Colonic mucosa (tissue), 4 donors: ENCODE measurements around the gene DOCK8. TPM values are rescaled to one million over a fixed set of nuclear protein-coding genes. Genes with fewer than 3 reads are reported as not detected.
A peak's percentile ranks its signal among the peaks of the same experiment; 100 is the strongest.

Source experiments
- DNase-seq: peaks from one replicate; pipeline ENCODE4 v3.0.0-alpha.2; 2020
- H3K27ac ChIP-seq: fragments of 200-600 bp; one replicate; pipeline ENCODE4 v1.8.0; 2021
- H3K27me3 ChIP-seq: fragments of 200-600 bp; one replicate; pipeline ENCODE4 v1.8.0; 2021
- H3K36me3 ChIP-seq: fragments of 200-600 bp; one replicate; pipeline ENCODE4 v1.8.0; 2021
- H3K4me1 ChIP-seq: fragments of 200-600 bp; one replicate; pipeline ENCODE4 v1.8.0; 2021; ENCODE audit warnings: mild to moderate bottlenecking
- H3K4me3 ChIP-seq: fragments of 200-600 bp; one replicate; pipeline ENCODE4 v1.8.0; 2021
- H3K9ac ChIP-seq, 2 donors: one replicate each; pipeline ENCODE4 v1.7.0; 2013; ENCODE audit warnings: control low read depth in 2 of 2, low read depth in 2 of 2, low read length in 2 of 2
- H3K9me3 ChIP-seq: fragments of 200-600 bp; one replicate; pipeline ENCODE4 v1.8.0; 2021
- intact Hi-C: fragments of 100-400 bp; cut with DNase I; formaldehyde crosslinking; loops from one replicate; pipeline ENCODE4 v1.14.1; 2022
- total RNA-seq, 2 donors: library from RNA; stranded (reverse); fragmentation: NEBNext Ultra II Directional in 1 of 2; extraction: Animal tissue kit (Norgen Biotek cat#: 25700) in 1 of 2; gene quantifications; one replicate each; pipeline ENCODE4 v1.2.1, GENCODE V29; 2021
- TF ChIP-seq, protein P1 (sequence below): fragments of 200-600 bp; IDR thresholded peaks from one replicate; pipeline ENCODE4 v1.8.0; 2022; ENCODE audit warnings: antibody characterized with exemption, mild to moderate bottlenecking
- donor health status: healthy.
- donor health status: DM: no; HTN: no; CAD: no.
- donor health status: DM: no; HTN: no; CAD: no.

Gene DOCK8
- total RNA-seq, 2 donors from 2014 or later = 5.8 to 7.1 TPM

DNA sequence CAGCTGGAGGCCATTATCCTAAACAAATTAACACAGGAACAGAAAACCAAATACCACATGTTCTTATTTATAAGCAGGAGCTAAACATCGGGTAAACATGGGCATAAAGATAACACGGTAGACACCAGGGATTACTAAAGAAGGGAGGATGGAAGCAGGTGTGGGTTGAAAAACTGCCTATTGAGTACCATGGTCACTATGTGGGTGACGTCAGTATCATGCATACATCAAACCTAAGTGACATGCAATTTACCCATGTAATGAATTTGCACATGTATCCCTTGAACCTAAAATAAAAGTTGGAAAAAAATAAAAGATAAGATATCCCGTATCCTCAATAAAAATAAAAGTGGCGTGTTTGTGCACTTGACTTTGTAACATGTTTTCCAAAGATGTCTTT is 88.8 kb downstream of the DOCK8 start:
- H3K36me3 ChIP-seq = no peaks in the 10 kb centered on the region
- H3K4me1 ChIP-seq = no peaks in the 10 kb centered on the region
- H3K27me3 ChIP-seq = no peaks in the 10 kb centered on the region
- H3K9me3 ChIP-seq = no peaks in the 10 kb centered on the region
- no peak overlapping the region for H3K4me3 ChIP-seq
- DNase-seq = no peak
- H3K9ac ChIP-seq = no peak overlapping the region
- H3K27ac ChIP-seq = no peak overlapping the region
- intact Hi-C loops = no loop called here
- TF ChIP-seq, protein P1, sequence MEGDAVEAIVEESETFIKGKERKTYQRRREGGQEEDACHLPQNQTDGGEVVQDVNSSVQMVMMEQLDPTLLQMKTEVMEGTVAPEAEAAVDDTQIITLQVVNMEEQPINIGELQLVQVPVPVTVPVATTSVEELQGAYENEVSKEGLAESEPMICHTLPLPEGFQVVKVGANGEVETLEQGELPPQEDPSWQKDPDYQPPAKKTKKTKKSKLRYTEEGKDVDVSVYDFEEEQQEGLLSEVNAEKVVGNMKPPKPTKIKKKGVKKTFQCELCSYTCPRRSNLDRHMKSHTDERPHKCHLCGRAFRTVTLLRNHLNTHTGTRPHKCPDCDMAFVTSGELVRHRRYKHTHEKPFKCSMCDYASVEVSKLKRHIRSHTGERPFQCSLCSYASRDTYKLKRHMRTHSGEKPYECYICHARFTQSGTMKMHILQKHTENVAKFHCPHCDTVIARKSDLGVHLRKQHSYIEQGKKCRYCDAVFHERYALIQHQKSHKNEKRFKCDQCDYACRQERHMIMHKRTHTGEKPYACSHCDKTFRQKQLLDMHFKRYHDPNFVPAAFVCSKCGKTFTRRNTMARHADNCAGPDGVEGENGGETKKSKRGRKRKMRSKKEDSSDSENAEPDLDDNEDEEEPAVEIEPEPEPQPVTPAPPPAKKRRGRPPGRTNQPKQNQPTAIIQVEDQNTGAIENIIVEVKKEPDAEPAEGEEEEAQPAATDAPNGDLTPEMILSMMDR = no peak

DNA sequence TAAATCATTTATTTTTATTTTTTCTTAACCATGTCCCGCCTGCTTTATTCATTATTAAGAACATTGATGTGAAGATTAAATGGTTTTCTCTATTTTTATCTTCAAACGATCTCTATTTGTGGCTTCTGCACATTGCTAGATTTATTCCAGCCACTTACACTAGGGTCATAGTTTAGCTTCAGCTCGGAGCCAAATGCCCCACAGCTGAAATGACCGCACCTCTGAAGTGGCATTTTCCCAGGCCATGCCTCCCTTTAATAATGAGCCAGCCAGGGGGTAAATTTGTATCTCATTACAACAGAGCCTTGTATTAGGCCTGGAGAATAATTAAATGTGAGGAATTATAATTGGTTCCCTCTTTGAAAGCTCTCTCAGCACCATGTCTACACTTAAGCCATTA is 89.4 kb downstream of the DOCK8 start:
- no peak overlapping the region for H3K9ac ChIP-seq
- no peaks in the 10 kb centered on the region for H3K27me3 ChIP-seq
- H3K9me3 ChIP-seq = no peaks in the 10 kb centered on the region
- intact Hi-C loops = no loop called here
- TF ChIP-seq, protein P1 = no peak
- H3K4me3 ChIP-seq = no peak overlapping the region
- no peak for DNase-seq
- H3K27ac ChIP-seq = no peak overlapping the region
- no peaks in the 10 kb centered on the region for H3K4me1 ChIP-seq
- H3K36me3 ChIP-seq = no peaks in the 10 kb centered on the region

DNA sequence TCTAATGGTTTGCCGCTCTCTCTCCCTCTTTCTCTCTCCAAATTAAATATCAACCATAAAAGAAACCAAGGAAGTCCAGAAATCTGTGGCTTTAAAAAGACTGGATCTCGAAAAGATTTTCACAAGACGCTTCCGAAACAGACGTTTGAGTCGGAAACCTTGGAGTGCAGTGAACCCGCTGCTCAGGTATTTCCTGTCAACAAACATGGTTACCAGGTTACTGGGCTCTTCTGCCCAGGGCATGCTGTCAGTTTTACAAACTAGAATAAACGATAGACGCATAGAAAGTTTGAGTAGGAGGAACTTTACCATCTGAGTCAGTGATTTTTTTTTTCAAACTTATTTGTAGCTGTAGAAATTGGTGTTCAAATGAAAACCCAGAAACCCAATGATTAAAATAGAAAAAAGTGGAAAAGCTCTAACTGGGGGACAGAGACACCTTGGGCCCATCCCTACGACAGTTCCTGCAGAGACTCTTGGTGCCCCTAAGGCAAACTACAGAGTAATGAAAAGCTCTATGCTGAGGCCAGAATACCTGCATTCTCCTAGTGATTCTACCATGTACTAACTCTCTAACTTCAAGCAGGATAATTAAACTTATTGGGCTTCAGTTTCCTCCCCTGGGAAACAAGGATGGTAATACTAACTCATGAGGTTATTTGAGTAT is 90.0 kb downstream of the DOCK8 start:
- H3K4me1 ChIP-seq = no peaks in the 10 kb centered on the region
- no peaks in the 10 kb centered on the region for H3K36me3 ChIP-seq
- H3K27me3 ChIP-seq = no peaks in the 10 kb centered on the region
- TF ChIP-seq, protein P1 = no peak
- intact Hi-C loops = no loop called here
- no peak for DNase-seq
- H3K9ac ChIP-seq = no peak overlapping the region
- no peak overlapping the region for H3K27ac ChIP-seq
- no peak overlapping the region for H3K4me3 ChIP-seq
- H3K9me3 ChIP-seq = no peaks in the 10 kb centered on the region

DNA sequence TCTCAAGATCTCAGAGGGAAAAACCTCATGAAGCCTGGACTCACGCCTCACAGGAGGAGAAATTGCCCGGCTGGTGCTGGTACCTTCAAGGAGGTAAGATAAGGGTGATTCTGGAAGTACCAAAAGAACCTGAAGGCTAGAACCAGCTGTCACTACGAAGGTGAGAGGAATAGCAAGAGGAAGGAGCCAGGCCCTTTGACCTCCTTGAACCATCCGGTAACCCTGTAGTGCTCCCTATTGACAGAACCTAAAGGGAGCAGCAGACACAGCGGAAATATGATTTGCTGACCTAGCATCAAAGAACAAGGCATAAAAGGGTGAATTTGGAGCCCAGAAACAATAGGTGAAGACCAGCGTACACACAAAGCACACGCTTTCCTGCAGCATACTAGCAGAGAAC is 92.2 kb downstream of the DOCK8 start:
- peak; percentile 43 for DNase-seq
- Histone ChIP-seq H3K4me1 (no peaks in the 10 kb centered on the region), H3K9ac (no peak overlapping the region), H3K36me3 (no peaks in the 10 kb centered on the region), H3K9me3 (no peaks in the 10 kb centered on the region), H3K4me3 (no peak overlapping the region), H3K27ac (no peak overlapping the region), H3K27me3 (no peaks in the 10 kb centered on the region)
- intact Hi-C loops = no loop called here
- TF ChIP-seq, protein P1 = no peak

DNA sequence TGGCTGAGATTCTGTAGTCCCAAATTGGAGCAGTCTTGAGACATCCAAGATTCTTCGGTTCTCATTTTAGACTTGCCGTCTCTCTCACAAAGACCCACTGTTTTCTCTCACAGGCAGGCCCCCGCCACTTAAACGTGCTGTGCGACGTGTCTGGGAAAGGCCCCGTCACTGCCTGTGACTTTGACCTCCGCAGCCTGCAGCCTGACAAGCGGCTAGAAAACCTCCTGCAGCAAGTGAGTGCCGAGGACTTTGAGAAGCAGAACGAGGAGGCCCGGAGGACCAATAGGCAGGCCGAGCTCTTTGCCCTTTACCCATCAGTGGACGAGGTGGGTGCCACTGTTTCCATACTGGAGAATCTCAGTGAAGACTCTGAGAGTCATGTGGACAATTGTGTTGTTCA is 97.2 kb downstream of the DOCK8 start:
- TF ChIP-seq, protein P1 = no peak
- intact Hi-C loops = no loop called here
- Histone ChIP-seq H3K27ac (no peak overlapping the region), H3K9ac (no peak overlapping the region), H3K4me3 (no peak overlapping the region), H3K9me3 (no peaks in the 10 kb centered on the region), H3K27me3 (no peaks in the 10 kb centered on the region), H3K36me3 (no peaks in the 10 kb centered on the region), H3K4me1 (no peaks in the 10 kb centered on the region)
- no peak for DNase-seq
